ENCODE measurements around the gene TDRKH.
"Not testable (repeated sequence)": the region's sequence is repeated elsewhere in the genome, so short reads cannot be mapped to it uniquely, and the experiment has no call there.

TDRKH gene

DNA sequence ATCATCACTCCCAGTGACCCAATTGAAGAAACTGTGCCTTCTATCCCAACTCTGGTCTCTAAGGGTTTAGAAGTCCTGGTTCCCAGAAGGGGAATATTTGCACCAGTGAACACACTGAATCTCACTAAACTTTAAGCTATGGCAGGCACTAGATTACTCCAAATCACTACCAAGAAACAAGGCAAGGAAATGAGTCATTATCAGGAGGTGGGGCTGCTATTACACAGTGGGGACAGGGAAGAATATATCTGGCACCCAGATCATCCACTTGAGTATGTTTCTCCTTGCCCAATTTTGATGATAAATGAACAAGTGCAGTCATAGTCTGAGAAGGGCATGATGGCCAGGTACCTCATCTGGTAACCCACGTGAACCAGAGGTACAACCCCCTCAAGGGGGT is 34.0 kb downstream of the TDRKH start:
- Histone ChIP-seq H3K27ac (ENCODE audit: low read depth, low read length) (no peak overlapping the region), H3K4ac (ENCODE audit: low read depth, low read length) (no peak overlapping the region), H3K36me3 (ENCODE audit: control insufficient read depth, insufficient read depth, low read length) (peaks cover 7% of the 10 kb centered on the region), H4K8ac (ENCODE audit: low read depth, low read length) (no peak overlapping the region), H3K23ac (ENCODE audit: low read length) (no peak overlapping the region), H3K4me2 (ENCODE audit: low read length) (no peak overlapping the region), H3K56ac (ENCODE audit: low read length) (no peak overlapping the region), H3K18ac (ENCODE audit: low read length) (no peak overlapping the region), H3K79me2 (ENCODE audit: control insufficient read depth, insufficient read depth, low read length) (no peaks in the 10 kb centered on the region), H3K9ac (ENCODE audit: low read length) (no peak overlapping the region), H3K27me3 (ENCODE audit: insufficient read depth, low read length, poor library complexity) (no peaks in the 10 kb centered on the region), H2AK5ac (ENCODE audit: low read length) (no peak overlapping the region), H4K5ac (ENCODE audit: low read length) (no peak overlapping the region), H2BK15ac (replicated peaks; ENCODE audit: low read depth) (no peak overlapping the region), H2BK5ac (ENCODE audit: low read length) (no peak overlapping the region), H3K79me1 (ENCODE audit: low read length) (no peaks in the 10 kb centered on the region), H2BK120ac (ENCODE audit: low read depth, low read length) (no peak overlapping the region), H3K4me3 (ENCODE audit: low read length) (no peak overlapping the region), H3K4me1 (ENCODE audit: control insufficient read depth, low read depth, low read length) (no peaks in the 10 kb centered on the region)
- no peak for DNase-seq
- no CpG with 5 or more reads among the region's 1 CpG for WGBS (ENCODE audit: extremely low coverage, insufficient coverage, low lambda C conversion rate)

DNA sequence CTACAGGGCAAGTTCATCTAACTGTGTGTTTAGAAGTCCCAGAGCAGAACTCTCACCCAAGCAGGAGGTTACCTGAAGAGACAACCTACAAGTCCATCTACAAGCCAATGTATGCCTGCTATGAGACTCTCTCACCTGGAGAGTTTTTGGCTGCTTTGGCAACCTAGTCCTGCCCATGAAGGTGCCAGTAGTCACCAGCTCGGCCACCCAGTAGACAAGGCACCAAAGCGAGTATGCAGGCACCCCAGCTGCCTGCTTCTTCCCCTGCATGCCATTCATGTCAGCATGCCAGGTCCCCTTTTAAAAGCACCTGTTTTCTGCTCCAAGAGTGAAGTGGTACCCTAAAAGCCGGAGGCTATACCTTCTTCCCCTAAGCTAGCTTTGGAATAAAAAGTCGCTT is 48.8 kb downstream of the TDRKH start:
- H4K5ac ChIP-seq (ENCODE audit: low read length): no peak overlapping the region
- H2BK5ac ChIP-seq (ENCODE audit: low read length): no peak overlapping the region
- H3K23ac ChIP-seq (ENCODE audit: low read length): no peak overlapping the region
- no peaks in the 10 kb centered on the region for H3K79me1 ChIP-seq (ENCODE audit: low read length)
- no peaks in the 10 kb centered on the region for H3K79me2 ChIP-seq (ENCODE audit: control insufficient read depth, insufficient read depth, low read length)
- H2BK120ac ChIP-seq (ENCODE audit: low read depth, low read length): no peak overlapping the region
- WGBS (ENCODE audit: extremely low coverage, insufficient coverage, low lambda C conversion rate): no CpG with 5 or more reads among the region's 4 CpGs
- no peak overlapping the region for H2AK5ac ChIP-seq (ENCODE audit: low read length)
- H2BK15ac ChIP-seq (replicated peaks; ENCODE audit: low read depth): no peak overlapping the region
- H3K9ac ChIP-seq (ENCODE audit: low read length): no peak overlapping the region
- no peak overlapping the region for H3K4ac ChIP-seq (ENCODE audit: low read depth, low read length)
- H3K56ac ChIP-seq (ENCODE audit: low read length): no peak overlapping the region
- no peak overlapping the region for H3K27ac ChIP-seq (ENCODE audit: low read depth, low read length)
- no peak overlapping the region for H3K4me2 ChIP-seq (ENCODE audit: low read length)
- H3K27me3 ChIP-seq (ENCODE audit: insufficient read depth, low read length, poor library complexity): no peaks in the 10 kb centered on the region
- no peaks in the 10 kb centered on the region for H3K4me1 ChIP-seq (ENCODE audit: control insufficient read depth, low read depth, low read length)
- no peak overlapping the region for H4K8ac ChIP-seq (ENCODE audit: low read depth, low read length)
- H3K36me3 ChIP-seq (ENCODE audit: control insufficient read depth, insufficient read depth, low read length): no peaks in the 10 kb centered on the region
- H3K4me3 ChIP-seq (ENCODE audit: low read length): no peak overlapping the region
- H3K18ac ChIP-seq (ENCODE audit: low read length): no peak overlapping the region
- DNase-seq: no peak

DNA sequence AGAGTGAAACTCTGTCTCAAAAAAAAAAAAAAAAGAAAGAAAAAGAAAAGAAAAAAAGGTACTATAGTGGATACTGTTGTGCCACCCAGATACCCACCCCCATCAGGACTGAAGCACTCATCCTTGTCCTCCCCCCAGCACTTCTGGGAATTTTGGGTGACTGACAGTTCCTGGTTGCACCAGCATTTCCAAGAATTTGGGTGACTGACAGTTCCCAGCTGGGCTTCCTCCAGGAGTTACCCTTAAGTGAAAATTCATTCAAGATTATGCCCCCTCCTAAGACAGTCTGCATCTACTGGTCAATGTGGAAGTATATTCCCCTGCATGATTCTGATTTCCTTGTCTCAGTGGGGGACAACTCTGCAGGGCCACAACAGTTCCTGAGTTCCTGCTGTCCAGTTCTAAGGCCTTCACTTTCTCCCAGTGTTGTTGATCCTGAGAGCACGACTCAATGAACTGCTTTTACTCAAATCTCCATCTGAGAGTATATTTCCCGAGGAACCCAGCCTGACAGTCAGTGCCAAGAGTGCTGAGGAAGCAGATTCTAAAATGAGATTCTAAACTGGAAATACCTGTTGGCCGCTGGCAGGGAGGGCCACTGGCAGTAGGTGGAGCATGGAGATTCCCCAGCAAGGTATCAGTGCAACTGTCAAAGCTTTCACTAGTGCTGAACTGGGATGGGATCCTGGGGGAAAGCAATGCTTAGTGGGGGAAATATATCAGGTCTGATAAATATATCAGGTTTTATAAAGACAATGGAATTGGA is 50.5 kb downstream of the TDRKH start:
- no peak overlapping the region for H3K56ac ChIP-seq (ENCODE audit: low read length)
- no peak overlapping the region for H3K4me3 ChIP-seq (ENCODE audit: low read length)
- H3K4me1 ChIP-seq (ENCODE audit: control insufficient read depth, low read depth, low read length): no peaks in the 10 kb centered on the region
- H3K79me1 ChIP-seq (ENCODE audit: low read length): no peaks in the 10 kb centered on the region
- H2AK5ac ChIP-seq (ENCODE audit: low read length): no peak overlapping the region
- no peaks in the 10 kb centered on the region for H3K27me3 ChIP-seq (ENCODE audit: insufficient read depth, low read length, poor library complexity)
- no peak overlapping the region for H3K27ac ChIP-seq (ENCODE audit: low read depth, low read length)
- no peaks in the 10 kb centered on the region for H3K79me2 ChIP-seq (ENCODE audit: control insufficient read depth, insufficient read depth, low read length)
- no peaks in the 10 kb centered on the region for H3K36me3 ChIP-seq (ENCODE audit: control insufficient read depth, insufficient read depth, low read length)
- no peak overlapping the region for H3K4ac ChIP-seq (ENCODE audit: low read depth, low read length)
- H4K5ac ChIP-seq (ENCODE audit: low read length): no peak overlapping the region
- no peak overlapping the region for H4K8ac ChIP-seq (ENCODE audit: low read depth, low read length)
- H2BK120ac ChIP-seq (ENCODE audit: low read depth, low read length): no peak overlapping the region
- DNase-seq: peak; percentile 52
- no peak overlapping the region for H2BK5ac ChIP-seq (ENCODE audit: low read length)
- no peak overlapping the region for H3K4me2 ChIP-seq (ENCODE audit: low read length)
- H2BK15ac ChIP-seq (replicated peaks; ENCODE audit: low read depth): no peak overlapping the region
- no peak overlapping the region for H3K23ac ChIP-seq (ENCODE audit: low read length)
- no peak overlapping the region for H3K9ac ChIP-seq (ENCODE audit: low read length)
- H3K18ac ChIP-seq (ENCODE audit: low read length): no peak overlapping the region
- no CpG with 5 or more reads among the region's 3 CpGs for WGBS (ENCODE audit: extremely low coverage, insufficient coverage, low lambda C conversion rate)

DNA sequence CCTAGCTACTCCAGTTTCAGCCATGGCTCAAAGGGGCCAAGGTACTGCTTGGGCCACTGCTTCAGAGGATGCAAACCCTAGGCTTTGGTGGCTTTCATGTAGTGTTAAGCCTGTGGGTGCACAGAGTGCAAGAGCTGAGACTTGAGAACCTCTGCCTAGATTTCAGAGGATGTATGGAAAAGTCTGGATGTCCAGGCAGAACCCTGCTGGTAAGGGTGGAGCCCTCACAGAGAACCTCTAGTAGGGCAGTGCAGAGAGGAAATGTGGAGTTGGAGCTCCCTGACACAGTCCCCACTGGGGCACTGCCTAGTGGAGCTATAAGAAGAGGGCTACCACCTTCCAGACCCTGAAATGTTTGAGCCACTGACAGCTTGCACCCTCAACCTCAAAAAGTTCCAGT is 52.8 kb downstream of the TDRKH start:
- Histone ChIP-seq H4K8ac (ENCODE audit: low read depth, low read length) (no peak overlapping the region), H3K79me2 (ENCODE audit: control insufficient read depth, insufficient read depth, low read length) (no peaks in the 10 kb centered on the region), H3K79me1 (ENCODE audit: low read length) (no peaks in the 10 kb centered on the region), H3K18ac (ENCODE audit: low read length) (no peak overlapping the region), H3K9ac (ENCODE audit: low read length) (no peak overlapping the region), H3K36me3 (ENCODE audit: control insufficient read depth, insufficient read depth, low read length) (no peaks in the 10 kb centered on the region), H3K4me3 (ENCODE audit: low read length) (no peak overlapping the region), H2AK5ac (ENCODE audit: low read length) (no peak overlapping the region), H3K27ac (ENCODE audit: low read depth, low read length) (no peak overlapping the region), H3K4ac (ENCODE audit: low read depth, low read length) (no peak overlapping the region), H2BK15ac (replicated peaks; ENCODE audit: low read depth) (no peak overlapping the region), H4K5ac (ENCODE audit: low read length) (no peak overlapping the region), H3K56ac (ENCODE audit: low read length) (no peak overlapping the region), H3K23ac (ENCODE audit: low read length) (no peak overlapping the region), H2BK5ac (ENCODE audit: low read length) (no peak overlapping the region), H2BK120ac (ENCODE audit: low read depth, low read length) (no peak overlapping the region), H3K4me2 (ENCODE audit: low read length) (no peak overlapping the region), H3K27me3 (ENCODE audit: insufficient read depth, low read length, poor library complexity) (no peaks in the 10 kb centered on the region), H3K4me1 (ENCODE audit: control insufficient read depth, low read depth, low read length) (no peaks in the 10 kb centered on the region)
- peak; percentile 10 for DNase-seq

DNA sequence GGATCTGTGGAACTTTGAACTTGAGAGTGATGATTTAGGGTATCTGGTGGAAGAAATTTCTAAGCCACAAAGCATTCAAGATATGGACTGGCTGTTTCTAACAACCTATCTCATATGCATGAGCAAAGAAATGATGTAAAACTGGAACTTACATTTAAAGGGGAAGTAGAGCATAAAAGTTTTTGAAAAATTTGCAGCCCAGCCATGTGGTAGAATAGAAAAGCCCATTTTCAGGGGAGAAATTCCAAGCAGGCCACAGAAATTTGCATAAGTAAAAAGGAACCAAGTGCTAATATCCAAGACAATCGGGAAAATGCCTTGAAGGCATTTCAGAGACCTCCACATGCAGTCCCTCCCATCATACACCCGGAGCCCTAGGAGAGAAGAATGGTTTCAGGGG is 53.3 kb downstream of the TDRKH start:
- H3K27me3 ChIP-seq (ENCODE audit: insufficient read depth, low read length, poor library complexity): no peaks in the 10 kb centered on the region
- H2BK120ac ChIP-seq (ENCODE audit: low read depth, low read length): no peak overlapping the region
- WGBS (ENCODE audit: extremely low coverage, insufficient coverage, low lambda C conversion rate): no CpG with 5 or more reads among the region's 2 CpGs
- no peak overlapping the region for H3K4me3 ChIP-seq (ENCODE audit: low read length)
- H3K79me1 ChIP-seq (ENCODE audit: low read length): no peaks in the 10 kb centered on the region
- H4K5ac ChIP-seq (ENCODE audit: low read length): no peak overlapping the region
- no peak overlapping the region for H2AK5ac ChIP-seq (ENCODE audit: low read length)
- no peaks in the 10 kb centered on the region for H3K4me1 ChIP-seq (ENCODE audit: control insufficient read depth, low read depth, low read length)
- DNase-seq: no peak
- no peak overlapping the region for H2BK15ac ChIP-seq (replicated peaks; ENCODE audit: low read depth)
- no peak overlapping the region for H3K23ac ChIP-seq (ENCODE audit: low read length)
- H2BK5ac ChIP-seq (ENCODE audit: low read length): no peak overlapping the region
- H4K8ac ChIP-seq (ENCODE audit: low read depth, low read length): no peak overlapping the region
- no peak overlapping the region for H3K56ac ChIP-seq (ENCODE audit: low read length)
- no peaks in the 10 kb centered on the region for H3K36me3 ChIP-seq (ENCODE audit: control insufficient read depth, insufficient read depth, low read length)
- no peaks in the 10 kb centered on the region for H3K79me2 ChIP-seq (ENCODE audit: control insufficient read depth, insufficient read depth, low read length)
- no peak overlapping the region for H3K18ac ChIP-seq (ENCODE audit: low read length)
- no peak overlapping the region for H3K4me2 ChIP-seq (ENCODE audit: low read length)
- no peak overlapping the region for H3K4ac ChIP-seq (ENCODE audit: low read depth, low read length)
- no peak overlapping the region for H3K9ac ChIP-seq (ENCODE audit: low read length)
- H3K27ac ChIP-seq (ENCODE audit: low read depth, low read length): no peak overlapping the region

DNA sequence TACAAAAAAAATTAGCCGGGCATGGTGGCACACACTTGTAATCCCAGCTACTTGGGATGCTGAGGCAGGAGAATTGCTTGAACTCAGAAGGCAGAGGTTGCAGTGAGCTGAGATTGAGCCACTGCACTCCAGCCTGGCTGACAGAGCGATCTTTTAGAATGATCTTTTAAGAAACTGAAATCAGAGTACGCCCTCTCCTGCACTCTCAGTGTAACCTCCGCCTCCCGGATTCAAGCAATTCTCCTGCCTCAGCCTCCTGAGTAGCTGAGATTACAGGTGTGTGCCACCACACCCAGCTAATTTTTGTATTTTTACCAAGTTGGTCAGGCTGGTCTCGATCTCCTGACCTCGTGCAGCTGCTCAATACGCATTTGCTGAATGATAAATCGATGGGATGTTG is 56.3 kb downstream of the TDRKH start:
- not testable (repeated sequence) for H3K4me2 ChIP-seq (ENCODE audit: low read length); H2AK5ac ChIP-seq (ENCODE audit: low read length); H3K18ac ChIP-seq (ENCODE audit: low read length); H3K4ac ChIP-seq (ENCODE audit: low read depth, low read length); H2BK5ac ChIP-seq (ENCODE audit: low read length); H3K79me2 ChIP-seq (ENCODE audit: control insufficient read depth, insufficient read depth, low read length); H2BK15ac ChIP-seq (replicated peaks; ENCODE audit: low read depth); H3K27ac ChIP-seq (ENCODE audit: low read depth, low read length); H4K8ac ChIP-seq (ENCODE audit: low read depth, low read length); H2BK120ac ChIP-seq (ENCODE audit: low read depth, low read length); H3K4me3 ChIP-seq (ENCODE audit: low read length); H3K9ac ChIP-seq (ENCODE audit: low read length); H4K5ac ChIP-seq (ENCODE audit: low read length); H3K27me3 ChIP-seq (ENCODE audit: insufficient read depth, low read length, poor library complexity); H3K56ac ChIP-seq (ENCODE audit: low read length); H3K79me1 ChIP-seq (ENCODE audit: low read length); H3K36me3 ChIP-seq (ENCODE audit: control insufficient read depth, insufficient read depth, low read length); H3K23ac ChIP-seq (ENCODE audit: low read length); H3K4me1 ChIP-seq (ENCODE audit: control insufficient read depth, low read depth, low read length); DNase-seq
- WGBS (ENCODE audit: extremely low coverage, insufficient coverage, low lambda C conversion rate): no CpG with 5 or more reads among the region's 9 CpGs
